GM23338 (cell line): ENCODE results near the gene SHISA2. TPM values are rescaled to one million over a fixed set of nuclear protein-coding genes. Genes with fewer than 3 reads are reported as not detected.

Source experiments
- ATAC-seq: fragments of 200-7000 bp; cut with Tn5 transposase; 3 replicates; pipeline ENCODE4 v1.9.1; 2020
- DNase-seq: peaks from one replicate; pipeline ENCODE4 v3.0.0-alpha.2; 2015; ENCODE audit warnings: low spot score
- H2AFZ ChIP-seq: fragments of 200-600 bp; sonication (generic); 2 replicates; pipeline ENCODE4 v1.8.0; 2016; ENCODE audit warnings: antibody characterized with exemption, mild to moderate bottlenecking, moderate library complexity
- H3F3A ChIP-seq: fragments of 200-600 bp; sonication (generic); replicated peaks from 2 replicates; pipeline ENCODE4 v1.8.0; 2017; ENCODE audit warnings: antibody characterized with exemption, mixed run types, low read depth
- H3K27ac ChIP-seq: fragments of 200-600 bp; sonication (generic); 2 replicates; pipeline ENCODE4 v1.6.1; 2016; ENCODE audit warnings: low read depth
- H3K27me3 ChIP-seq: fragments of 200-600 bp; sonication (generic); 2 replicates; pipeline ENCODE4 v1.8.0; 2016; ENCODE audit warnings: mild to moderate bottlenecking, mixed run types, moderate library complexity; ENCODE audit not compliant: insufficient read depth
- H3K36me3 ChIP-seq: fragments of 200-600 bp; sonication (generic); 2 replicates; pipeline ENCODE4 v1.8.0; 2016; ENCODE audit warnings: mild to moderate bottlenecking; ENCODE audit not compliant: insufficient read depth
- H3K4me1 ChIP-seq: fragments of 200-600 bp; sonication (generic); 2 replicates; pipeline ENCODE4 v1.8.0; 2016; ENCODE audit warnings: mild to moderate bottlenecking, moderate library complexity; ENCODE audit not compliant: insufficient read depth
- H3K4me2 ChIP-seq: fragments of 200-600 bp; sonication (generic); 2 replicates; pipeline ENCODE4 v1.7.1; 2017; ENCODE audit warnings: mixed run types
- H3K4me3 ChIP-seq: fragments of 200-600 bp; sonication (generic); 2 replicates; pipeline ENCODE4 v1.6.1; 2016; ENCODE audit warnings: mixed run types
- H3K79me2 ChIP-seq: fragments of 200-600 bp; sonication (generic); replicated peaks from 2 replicates; pipeline ENCODE4 v1.8.0; 2017; ENCODE audit warnings: mild to moderate bottlenecking; ENCODE audit not compliant: insufficient read depth
- H3K9me2 ChIP-seq: fragments of 200-600 bp; sonication (generic); 2 replicates; pipeline ENCODE4 v1.8.0; 2017; ENCODE audit not compliant: insufficient read depth
- H4K20me1 ChIP-seq: fragments of 200-600 bp; sonication (generic); replicated peaks from 2 replicates; pipeline ENCODE4 v1.8.0; 2017; ENCODE audit warnings: mild to moderate bottlenecking; ENCODE audit not compliant: insufficient read depth
- H3K27ac Mint-ChIP-seq: 2 replicates; pipeline ENCODE4 v1.8.0; 2020; ENCODE audit warnings: inconsistent platforms, mild to moderate bottlenecking, moderate library complexity, mixed read lengths
- H3K27me3 Mint-ChIP-seq: 3 replicates; pipeline ENCODE4 v1.8.0; 2022; ENCODE audit warnings: low read depth, mild to moderate bottlenecking, moderate library complexity, mixed read lengths, inconsistent platforms; ENCODE audit not compliant: insufficient read depth, poor library complexity
- H3K36me3 Mint-ChIP-seq: 3 replicates; pipeline ENCODE4 v1.8.0; 2021; ENCODE audit warnings: low read depth, mild to moderate bottlenecking, inconsistent platforms, moderate library complexity, mixed read lengths
- H3K4me1 Mint-ChIP-seq: 3 replicates; pipeline ENCODE4 v1.8.0; 2020; ENCODE audit warnings: mild to moderate bottlenecking, inconsistent platforms, mixed read lengths
- H3K4me3 Mint-ChIP-seq: 3 replicates; pipeline ENCODE4 v1.8.0; 2021; ENCODE audit warnings: moderate library complexity, mild to moderate bottlenecking, inconsistent platforms, mixed read lengths
- H3K9me3 Mint-ChIP-seq: 3 replicates; pipeline ENCODE4 v1.8.0; 2020; ENCODE audit warnings: moderate library complexity, mild to moderate bottlenecking, inconsistent platforms, mixed read lengths
- CREB1 ChIP-seq: fragments of 250-450 bp; sonication (Bioruptor Pico); IDR thresholded peaks from 2 replicates; pipeline ENCODE4 v1.5.0; 2020; ENCODE audit warnings: low read depth, mild to moderate bottlenecking, moderate library complexity
- CTCF ChIP-seq, 2 experiments: fragments of 200-600 bp in 1 of 2; sonication (generic) in 1 of 2; conservative IDR thresholded peaks; 2 replicates each; pipeline versions ENCODE4 v1.5.1 to v1.6.1; 2016 to 2017; ENCODE audit warnings: antibody characterized with exemption in 2 of 2, low read depth in 2 of 2, mild to moderate bottlenecking in 2 of 2, moderate library complexity in 1 of 2
- ETS1 ChIP-seq: IDR thresholded peaks from 2 replicates; pipeline ENCODE4 v1.6.1; 2016; ENCODE audit warnings: antibody characterized with exemption
- EZH2 ChIP-seq: fragments of 200-600 bp; sonication (generic); IDR thresholded peaks from one replicate; pipeline ENCODE4 v1.8.0; 2017; ENCODE audit warnings: antibody characterized with exemption, mild to moderate bottlenecking, low read depth; ENCODE audit not compliant: unreplicated experiment
- EZH2phosphoT487 ChIP-seq: fragments of 200-600 bp; sonication (generic); IDR thresholded peaks from one replicate; pipeline ENCODE4 v1.8.1; 2018; ENCODE audit warnings: antibody characterized with exemption; ENCODE audit not compliant: unreplicated experiment
- JUNB ChIP-seq: IDR thresholded peaks from one replicate; pipeline ENCODE4 v1.6.1; 2016; ENCODE audit warnings: antibody characterized with exemption; ENCODE audit not compliant: unreplicated experiment
- NANOG ChIP-seq: IDR thresholded peaks from 2 replicates; pipeline ENCODE4 v1.6.1; 2016; ENCODE audit warnings: antibody characterized with exemption, borderline replicate concordance
- POLR2AphosphoS5 ChIP-seq: IDR thresholded peaks from 2 replicates; pipeline ENCODE4 v1.6.1; 2016; ENCODE audit warnings: antibody characterized with exemption, low read depth
- REST ChIP-seq: IDR thresholded peaks from one replicate; pipeline ENCODE4 v1.6.1; 2018; ENCODE audit warnings: antibody characterized with exemption; ENCODE audit not compliant: unreplicated experiment
- STAT1 ChIP-seq: IDR thresholded peaks from one replicate; pipeline ENCODE4 v1.6.1; 2016; ENCODE audit warnings: antibody characterized with exemption; ENCODE audit not compliant: unreplicated experiment
- ZNF114 ChIP-seq: fragments of 250-450 bp; sonication (Bioruptor Pico); IDR thresholded peaks from 2 replicates; pipeline ENCODE4 v1.5.0; 2020; ENCODE audit warnings: mild to moderate bottlenecking, moderate library complexity
- ZNF331 ChIP-seq: fragments of 250-450 bp; sonication (Bioruptor Pico); IDR thresholded peaks from 2 replicates; pipeline ENCODE4 v1.5.0; 2020; ENCODE audit warnings: low read depth, mild to moderate bottlenecking, moderate library complexity
- ZNF462 ChIP-seq: fragments of 250-450 bp; sonication (Bioruptor Pico); IDR thresholded peaks from 2 replicates; pipeline ENCODE4 v1.5.0; 2020; ENCODE audit warnings: mild to moderate bottlenecking, moderate library complexity
- polyA plus RNA-seq: library from polyadenylated mRNA; unstranded; fragments of >200 nt; fragmentation: Nextera tagmentation; extraction: Ambion mirVana; gene quantifications from 2 replicates; pipeline ENCODE4 v1.2.1, GENCODE V29; 2016
- total RNA-seq: library from RNA; depleted of rRNA; stranded (reverse); fragments of >200 nt; shearing (Covaris generic); gene quantifications from 2 replicates; pipeline ENCODE4 v1.2.3, GENCODE V29; 2014

The SHISA2 gene
- total and polyA plus RNA-seq, 2 experiments from 2014 or later = 17.9 to 37.4 TPM

- H3K4me3 Mint-ChIP-seq = no peak overlapping the region
- no peaks in the 10 kb centered on the region for H3K79me2 ChIP-seq
- ATAC-seq = no peak; the same call in none of the 3 replicates
Observed at GRCh38 chr13:26025196-26025595, 26.6 kb downstream of the SHISA2 start.

More at GRCh38 chr13:26025196-26025595, 26.6 kb downstream of the SHISA2 start:
- Histone ChIP-seq H3K27ac (no peak overlapping the region), H3K9me2 (no peaks in the 10 kb centered on the region), H2AFZ (peak overlapping the region; percentile 85; the same call in 1 of the 2 replicates), H3K4me3 (no peak overlapping the region), H3K4me2 (peak overlapping the region; percentile 23; the same call in 1 of the 2 replicates), H3F3A (no peaks in the 10 kb centered on the region), H3K27me3 (no peaks in the 10 kb centered on the region), H4K20me1 (no peaks in the 10 kb centered on the region), H3K4me1 (peaks cover 22% of the 10 kb centered on the region), H3K36me3 (no peaks in the 10 kb centered on the region)
- H3K4me1 Mint-ChIP-seq = peaks cover 38% of the 10 kb centered on the region
- no peak overlapping the region for H3K27ac Mint-ChIP-seq
- H3K27me3 Mint-ChIP-seq = peaks cover 10% of the 10 kb centered on the region
- TF ChIP-seq CTCF (conservative IDR thresholded peaks at IDR 0.05; ENCODE audit: low read depth in 2 of 2) (no peak), EZH2 (no peak), JUNB (no peak), ETS1 (no peak), EZH2phosphoT487 (no peak), STAT1 (no peak), ZNF331 (CRISPR knock-in tag) (no peak), CREB1 (no peak), NANOG (no peak), ZNF114 (no peak), REST (no peak), ZNF462 (CRISPR knock-in tag) (no peak), POLR2AphosphoS5 (no peak)
- peak; percentile 56 for DNase-seq
- H3K9me3 Mint-ChIP-seq = no peaks in the 10 kb centered on the region
- H3K36me3 Mint-ChIP-seq = no peaks in the 10 kb centered on the region; the same call in 2 of the 3 replicates
